ENCODE measurements around the gene RAMAC. TPM values are rescaled to one million over a fixed set of nuclear protein-coding genes. Genes with fewer than 3 reads are reported as not detected.

Gene RAMAC
- total and polyA plus RNA-seq, 10 of the 15 experiments (the other 5 are each of a cell fraction or from before 2014, with no cell fraction given): 22.4 to 109 (median 41.7) TPM

DNA sequence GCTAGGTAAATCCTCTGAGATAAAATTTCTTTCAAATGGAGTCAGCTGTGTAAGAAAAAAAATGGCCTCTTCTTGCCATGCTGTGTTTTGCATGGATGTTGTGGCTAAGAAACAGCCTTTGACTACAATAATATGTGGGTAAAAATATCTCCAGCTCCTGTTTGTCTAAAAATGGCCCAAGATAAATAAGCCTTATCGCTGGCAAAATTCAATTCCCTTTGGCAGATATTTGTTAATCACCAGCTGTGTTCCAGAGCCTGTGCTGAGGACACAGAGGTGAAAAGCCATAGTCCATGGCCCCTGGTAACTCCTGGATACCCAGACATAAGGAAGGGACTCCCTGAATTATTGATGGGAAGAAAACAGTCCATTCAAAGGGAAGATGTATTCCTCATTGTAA, 15.3 kb upstream of the RAMAC start:
- Histone ChIP-seq H3K9ac (ENCODE audit: control insufficient read depth, insufficient read depth, low read length) (no peak overlapping the region), H3K27ac (ENCODE audit: control insufficient read depth, insufficient read depth) (no peak overlapping the region), H3K4me2 (ENCODE audit: control insufficient read depth, insufficient read depth) (no peak overlapping the region), H3K79me2 (ENCODE audit: control insufficient read depth, insufficient read depth, low read length) (no peaks in the 10 kb centered on the region), H3K4me1 (ENCODE audit: control insufficient read depth, insufficient read depth, low read length) (peaks cover 13% of the 10 kb centered on the region), H3K9me3 (replicated peaks; ENCODE audit: control insufficient read depth, insufficient read depth, low read length) (no peaks in the 10 kb centered on the region), H3K27me3 (replicated peaks in 1 of 2; ENCODE audit: control insufficient read depth in 2 of 2, insufficient read depth in 2 of 2, low read length in 1 of 2) (peaks cover 0 to 2% of the 10 kb centered on the region in 2 experiments; a peak in 1 of 4 replicates), H2AFZ (ENCODE audit: control insufficient read depth, low read depth, low read length) (no peak overlapping the region), H3K36me3 (ENCODE audit: control insufficient read depth in 2 of 2, insufficient read depth in 2 of 2, low read length in 1 of 2) (no peaks in the 10 kb centered on the region), H3K4me3 (no peak overlapping the region), H4K20me1 (ENCODE audit: control insufficient read depth, insufficient read depth) (no peaks in the 10 kb centered on the region; the same call in 1 of the 2 replicates)
- intact Hi-C loops (cut with micrococcal nuclease; ENCODE audit: unreplicated experiment): no loop called here
- RAD21 ChIA-PET (ENCODE audit: unreplicated experiment): no interaction called here
- CTCF ChIA-PET: interaction anchor here (0.6 kb wide), 1 partner anchor 45 kb away, joined by 3 read pairs; no protein-coding TSS in a partner anchor
- POLR2A ChIA-PET: no interaction called here
- ATAC-seq (no peak), DNase-seq (ENCODE audit: low read depth, low spot score) (no peak), FAIRE-seq (no peak)
- in situ Hi-C loops (cut with MboI): no loop called here
- 90% methylated on average over 1 of the region's 1 CpG for WGBS (ENCODE audit: insufficient coverage, insufficient replicate concordance, low lambda C conversion rate, missing lambda C conversion rate)
- SMC1A ChIA-PET (ENCODE audit: uncharacterized antibody, unreplicated experiment): interaction anchor here (1.4 kb wide), 2 partner anchors 10 to 33 kb away, joined by 3 to 4 read pairs; no protein-coding TSS in a partner anchor
- no TSS peak for BruUV-seq (replicated peaks)
- TF ChIP-seq BACH1 (IDR thresholded peaks at IDR 0.05; ENCODE audit: borderline replicate concordance) (no peak), SRF (IDR thresholded peaks at IDR 0.05; ENCODE audit: low read depth in 2 of 2, low read length in 2 of 2) (no peak), NBN (IDR thresholded peaks at IDR 0.05) (no peak), CBX3 (IDR thresholded peaks at IDR 0.05; ENCODE audit: borderline replicate concordance, low read depth) (no peak), CHD2 (IDR thresholded peaks at IDR 0.05; ENCODE audit: borderline replicate concordance, low read depth, low read length) (no peak), FOS (IDR thresholded peaks at IDR 0.05; ENCODE audit: borderline replicate concordance, extremely low read depth, insufficient read length) (no peak), KLF5 (IDR thresholded peaks at IDR 0.05; ENCODE audit: partially characterized antibody) (no peak), RAD21 (IDR thresholded peaks at IDR 0.05; ENCODE audit: insufficient read depth, low read depth, low read length) (no peak), MYB (IDR thresholded peaks at IDR 0.05; ENCODE audit: borderline replicate concordance, low read depth, low read length) (no peak), STAT3 (IDR thresholded peaks at IDR 0.05; ENCODE audit: low read depth, low read length) (no peak)
- TF ChIP-seq, protein P1, sequence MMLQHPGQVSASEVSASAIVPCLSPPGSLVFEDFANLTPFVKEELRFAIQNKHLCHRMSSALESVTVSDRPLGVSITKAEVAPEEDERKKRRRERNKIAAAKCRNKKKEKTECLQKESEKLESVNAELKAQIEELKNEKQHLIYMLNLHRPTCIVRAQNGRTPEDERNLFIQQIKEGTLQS (IDR thresholded peaks at IDR 0.05; ENCODE audit: borderline replicate concordance, extremely low read depth, low read depth, low read length): no peak
- TF ChIP-seq, protein P2, sequence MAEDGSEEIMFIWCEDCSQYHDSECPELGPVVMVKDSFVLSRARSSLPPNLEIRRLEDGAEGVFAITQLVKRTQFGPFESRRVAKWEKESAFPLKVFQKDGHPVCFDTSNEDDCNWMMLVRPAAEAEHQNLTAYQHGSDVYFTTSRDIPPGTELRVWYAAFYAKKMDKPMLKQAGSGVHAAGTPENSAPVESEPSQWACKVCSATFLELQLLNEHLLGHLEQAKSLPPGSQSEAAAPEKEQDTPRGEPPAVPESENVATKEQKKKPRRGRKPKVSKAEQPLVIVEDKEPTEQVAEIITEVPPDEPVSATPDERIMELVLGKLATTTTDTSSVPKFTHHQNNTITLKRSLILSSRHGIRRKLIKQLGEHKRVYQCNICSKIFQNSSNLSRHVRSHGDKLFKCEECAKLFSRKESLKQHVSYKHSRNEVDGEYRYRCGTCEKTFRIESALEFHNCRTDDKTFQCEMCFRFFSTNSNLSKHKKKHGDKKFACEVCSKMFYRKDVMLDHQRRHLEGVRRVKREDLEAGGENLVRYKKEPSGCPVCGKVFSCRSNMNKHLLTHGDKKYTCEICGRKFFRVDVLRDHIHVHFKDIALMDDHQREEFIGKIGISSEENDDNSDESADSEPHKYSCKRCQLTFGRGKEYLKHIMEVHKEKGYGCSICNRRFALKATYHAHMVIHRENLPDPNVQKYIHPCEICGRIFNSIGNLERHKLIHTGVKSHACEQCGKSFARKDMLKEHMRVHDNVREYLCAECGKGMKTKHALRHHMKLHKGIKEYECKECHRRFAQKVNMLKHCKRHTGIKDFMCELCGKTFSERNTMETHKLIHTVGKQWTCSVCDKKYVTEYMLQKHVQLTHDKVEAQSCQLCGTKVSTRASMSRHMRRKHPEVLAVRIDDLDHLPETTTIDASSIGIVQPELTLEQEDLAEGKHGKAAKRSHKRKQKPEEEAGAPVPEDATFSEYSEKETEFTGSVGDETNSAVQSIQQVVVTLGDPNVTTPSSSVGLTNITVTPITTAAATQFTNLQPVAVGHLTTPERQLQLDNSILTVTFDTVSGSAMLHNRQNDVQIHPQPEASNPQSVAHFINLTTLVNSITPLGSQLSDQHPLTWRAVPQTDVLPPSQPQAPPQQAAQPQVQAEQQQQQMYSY (CRISPR knock-in tag; IDR thresholded peaks at IDR 0.05): no peak
- TF ChIP-seq, protein P3, sequence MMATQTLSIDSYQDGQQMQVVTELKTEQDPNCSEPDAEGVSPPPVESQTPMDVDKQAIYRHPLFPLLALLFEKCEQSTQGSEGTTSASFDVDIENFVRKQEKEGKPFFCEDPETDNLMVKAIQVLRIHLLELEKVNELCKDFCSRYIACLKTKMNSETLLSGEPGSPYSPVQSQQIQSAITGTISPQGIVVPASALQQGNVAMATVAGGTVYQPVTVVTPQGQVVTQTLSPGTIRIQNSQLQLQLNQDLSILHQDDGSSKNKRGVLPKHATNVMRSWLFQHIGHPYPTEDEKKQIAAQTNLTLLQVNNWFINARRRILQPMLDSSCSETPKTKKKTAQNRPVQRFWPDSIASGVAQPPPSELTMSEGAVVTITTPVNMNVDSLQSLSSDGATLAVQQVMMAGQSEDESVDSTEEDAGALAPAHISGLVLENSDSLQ (IDR thresholded peaks at IDR 0.05): no peak
- TF ChIP-seq, protein P4, sequence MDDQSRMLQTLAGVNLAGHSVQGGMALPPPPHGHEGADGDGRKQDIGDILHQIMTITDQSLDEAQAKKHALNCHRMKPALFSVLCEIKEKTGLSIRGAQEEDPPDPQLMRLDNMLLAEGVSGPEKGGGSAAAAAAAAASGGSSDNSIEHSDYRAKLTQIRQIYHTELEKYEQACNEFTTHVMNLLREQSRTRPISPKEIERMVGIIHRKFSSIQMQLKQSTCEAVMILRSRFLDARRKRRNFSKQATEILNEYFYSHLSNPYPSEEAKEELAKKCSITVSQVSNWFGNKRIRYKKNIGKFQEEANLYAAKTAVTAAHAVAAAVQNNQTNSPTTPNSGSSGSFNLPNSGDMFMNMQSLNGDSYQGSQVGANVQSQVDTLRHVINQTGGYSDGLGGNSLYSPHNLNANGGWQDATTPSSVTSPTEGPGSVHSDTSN (IDR thresholded peaks at IDR 0.05; ENCODE audit: insufficient replicate concordance, low read depth, low read length): no peak
- TF ChIP-seq, protein P5, sequence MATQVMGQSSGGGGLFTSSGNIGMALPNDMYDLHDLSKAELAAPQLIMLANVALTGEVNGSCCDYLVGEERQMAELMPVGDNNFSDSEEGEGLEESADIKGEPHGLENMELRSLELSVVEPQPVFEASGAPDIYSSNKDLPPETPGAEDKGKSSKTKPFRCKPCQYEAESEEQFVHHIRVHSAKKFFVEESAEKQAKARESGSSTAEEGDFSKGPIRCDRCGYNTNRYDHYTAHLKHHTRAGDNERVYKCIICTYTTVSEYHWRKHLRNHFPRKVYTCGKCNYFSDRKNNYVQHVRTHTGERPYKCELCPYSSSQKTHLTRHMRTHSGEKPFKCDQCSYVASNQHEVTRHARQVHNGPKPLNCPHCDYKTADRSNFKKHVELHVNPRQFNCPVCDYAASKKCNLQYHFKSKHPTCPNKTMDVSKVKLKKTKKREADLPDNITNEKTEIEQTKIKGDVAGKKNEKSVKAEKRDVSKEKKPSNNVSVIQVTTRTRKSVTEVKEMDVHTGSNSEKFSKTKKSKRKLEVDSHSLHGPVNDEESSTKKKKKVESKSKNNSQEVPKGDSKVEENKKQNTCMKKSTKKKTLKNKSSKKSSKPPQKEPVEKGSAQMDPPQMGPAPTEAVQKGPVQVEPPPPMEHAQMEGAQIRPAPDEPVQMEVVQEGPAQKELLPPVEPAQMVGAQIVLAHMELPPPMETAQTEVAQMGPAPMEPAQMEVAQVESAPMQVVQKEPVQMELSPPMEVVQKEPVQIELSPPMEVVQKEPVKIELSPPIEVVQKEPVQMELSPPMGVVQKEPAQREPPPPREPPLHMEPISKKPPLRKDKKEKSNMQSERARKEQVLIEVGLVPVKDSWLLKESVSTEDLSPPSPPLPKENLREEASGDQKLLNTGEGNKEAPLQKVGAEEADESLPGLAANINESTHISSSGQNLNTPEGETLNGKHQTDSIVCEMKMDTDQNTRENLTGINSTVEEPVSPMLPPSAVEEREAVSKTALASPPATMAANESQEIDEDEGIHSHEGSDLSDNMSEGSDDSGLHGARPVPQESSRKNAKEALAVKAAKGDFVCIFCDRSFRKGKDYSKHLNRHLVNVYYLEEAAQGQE (IDR thresholded peaks at IDR 0.05; ENCODE audit: low read depth, low read length): no peak
